Endothelial cell of umbilical vein (primary cell): ENCODE data around the gene L1CAM. TPM values are rescaled to one million over a fixed set of nuclear protein-coding genes. Genes with fewer than 3 reads are reported as not detected.

Experiments
- BruUV-seq: library from RNA; stranded (reverse); fragments of 400-500 nt; replicated peaks from 2 replicates; lab custom pipeline; 2021; lab: Mats Ljungman, UMichigan
- CTCF ChIA-PET: fragments of 300-600, 350-600 bp; sonication (Branson Sonifier 250); formaldehyde crosslinking; loops from one replicate; lab custom pipeline; 2021; ENCODE audit warnings: antibody characterized with exemption, inconsistent platforms; lab: Charles Lee
- POLR2A ChIA-PET: fragments of 300-600, 350-600 bp; sonication (Branson Sonifier 250); formaldehyde crosslinking; loops from one replicate; lab custom pipeline; 2021; ENCODE audit warnings: antibody characterized with exemption, inconsistent platforms; lab: Charles Lee
- DNase-seq: peaks from one replicate; pipeline ENCODE4 v3.0.0-alpha.2; 2011; ENCODE audit warnings: low read depth, low spot score
- FAIRE-seq: peaks from 2 replicates; lab custom pipeline; 2011; peaks lifted over from hg19 to GRCh38; lab: Jason Lieb, UNC
- H2AFZ ChIP-seq: 2 replicates; pipeline ENCODE4 v1.6.0; 2012; ENCODE audit warnings: low read depth, low read length, control low read depth, inconsistent platforms
- H3K27ac ChIP-seq: 2 replicates; pipeline ENCODE4 v1.5.1; 2011; ENCODE audit warnings: low read depth, mild to moderate bottlenecking, control low read depth, low read length, moderate library complexity; ENCODE audit not compliant: insufficient read depth
- H3K27me3 ChIP-seq, 2 experiments: 2 replicates each; pipeline versions ENCODE4 v1.6.0 to v1.6.1; 2011; ENCODE audit warnings: low read length in 2 of 2, mixed read lengths in 1 of 2; ENCODE audit not compliant: control insufficient read depth in 2 of 2, insufficient read depth in 2 of 2
- H3K36me3 ChIP-seq, 2 experiments: 2 replicates in 1 of 2; 3 replicates in 1 of 2; pipeline ENCODE4 v1.5.1; 2011; ENCODE audit warnings: low read length in 2 of 2, mild to moderate bottlenecking in 1 of 2, moderate library complexity in 1 of 2; ENCODE audit not compliant: control insufficient read depth in 2 of 2, insufficient read depth in 2 of 2; ENCODE audit errors: extremely low read depth in 1 of 2
- H3K4me1 ChIP-seq: 3 replicates; pipeline ENCODE4 v1.5.1; 2011; ENCODE audit warnings: mild to moderate bottlenecking, low read length; ENCODE audit not compliant: control insufficient read depth, insufficient read depth; ENCODE audit errors: extremely low read depth
- H3K4me2 ChIP-seq: 2 replicates; pipeline ENCODE4 v1.6.1; 2011; ENCODE audit warnings: low read length, control low read depth, mixed read lengths; ENCODE audit not compliant: insufficient read depth
- H3K4me3 ChIP-seq, 3 experiments: fragments of 200-600 bp in 1 of 3; sonication (generic), shearing (Covaris generic) in 1 of 3; replicated peaks in 1 of 3; 2 replicates each; pipeline ENCODE4 v1.5.1; 2011 to 2016; ENCODE audit warnings: control low read depth in 3 of 3, low read length in 3 of 3, mild to moderate bottlenecking in 2 of 3, inconsistent platforms in 1 of 3, low read depth in 1 of 3, moderate library complexity in 1 of 3; ENCODE audit not compliant: insufficient read depth in 1 of 3
- H3K79me2 ChIP-seq: 2 replicates; pipeline ENCODE4 v1.6.0; 2012; ENCODE audit warnings: low read length, inconsistent platforms; ENCODE audit not compliant: control insufficient read depth, insufficient read depth
- H3K9ac ChIP-seq: replicated peaks from 2 replicates; pipeline ENCODE3; 2011; ENCODE audit warnings: low read length, control low read depth; ENCODE audit not compliant: insufficient read depth; ENCODE audit errors: extremely low read depth
- H3K9me1 ChIP-seq: replicated peaks from 3 replicates; pipeline ENCODE4 v1.6.0; 2011; ENCODE audit warnings: mild to moderate bottlenecking, low read length; ENCODE audit not compliant: control insufficient read depth, insufficient read depth; ENCODE audit errors: extremely low read depth
- H3K9me3 ChIP-seq: replicated peaks from 2 replicates; pipeline ENCODE4 v1.5.1; 2012; ENCODE audit warnings: low read length, inconsistent platforms; ENCODE audit not compliant: control insufficient read depth, insufficient read depth
- H4K20me1 ChIP-seq: replicated peaks from 2 replicates; pipeline ENCODE3; 2011; ENCODE audit warnings: mild to moderate bottlenecking, low read length; ENCODE audit not compliant: control insufficient read depth, insufficient read depth; ENCODE audit errors: extremely low read depth
- CTCF ChIP-seq, 2 donors: IDR thresholded peaks; 1 replicate in 1 of 2; 2 replicates in 1 of 2; pipeline ENCODE4 v1.5.1; 2011; ENCODE audit warnings: low read length in 2 of 2, mild to moderate bottlenecking in 2 of 2, moderate library complexity in 2 of 2, control low read depth in 1 of 2, inconsistent platforms in 1 of 2, low read depth in 1 of 2; ENCODE audit not compliant: insufficient read depth in 1 of 2; ENCODE audit errors: extremely low read depth in 1 of 2
- EZH2 ChIP-seq: IDR thresholded peaks from 2 replicates; pipeline ENCODE4 v1.6.1; 2012; ENCODE audit warnings: borderline replicate concordance, low read depth, mild to moderate bottlenecking, moderate library complexity, low read length, inconsistent platforms; ENCODE audit not compliant: severe bottlenecking
- FOS ChIP-seq: IDR thresholded peaks from 2 replicates; pipeline ENCODE4 v1.6.1; 2011; ENCODE audit warnings: mild to moderate bottlenecking, low read length, moderate library complexity, borderline replicate concordance; ENCODE audit not compliant: insufficient read depth
- GATA2 ChIP-seq: IDR thresholded peaks from 2 replicates; pipeline ENCODE4 v1.7.0; 2011; ENCODE audit warnings: low read depth, mild to moderate bottlenecking, moderate library complexity, mixed read lengths, low read length; ENCODE audit not compliant: insufficient read length, insufficient read depth
- JUN ChIP-seq: IDR thresholded peaks from 2 replicates; pipeline ENCODE4 v1.6.1; 2011; ENCODE audit warnings: borderline replicate concordance, low read depth; ENCODE audit not compliant: insufficient read length, insufficient read depth
- MAX ChIP-seq: IDR thresholded peaks from 2 replicates; pipeline ENCODE4 v1.6.1; 2011; ENCODE audit not compliant: insufficient read depth, insufficient read length
- MYC ChIP-seq: IDR thresholded peaks from one replicate; pipeline ENCODE4 v1.6.1; 2011; ENCODE audit warnings: mild to moderate bottlenecking, low read depth, low read length
- POLR2A ChIP-seq: IDR thresholded peaks from 2 replicates; pipeline ENCODE4 v1.6.1; 2012; ENCODE audit warnings: low read depth, mild to moderate bottlenecking, control low read depth, low read length
- POLR2AphosphoS5 ChIP-seq: IDR thresholded peaks from 2 replicates; pipeline ENCODE4 v1.6.1; 2012; ENCODE audit warnings: low read depth, mild to moderate bottlenecking, control low read depth, low read length, moderate library complexity; ENCODE audit not compliant: insufficient read depth
- dilution Hi-C: fragments of 300-500 bp; cut with MboI; formaldehyde crosslinking; loops from one replicate; pipeline ENCODE4 v1.15.0; 2019; ENCODE audit warnings: low sequenced_read_pairs; ENCODE audit not compliant: extremely low pct_ligation_motif_present
- intact Hi-C: fragments of 100-400 bp; cut with micrococcal nuclease; formaldehyde crosslinking; loops from one replicate; pipeline ENCODE4 v1.10.0; 2022
- polyA plus RNA-seq, 4 experiments: library from polyadenylated mRNA; depleted of rRNA in 3 of 4; stranded (reverse) in 3 of 4; unstranded in 1 of 4; fragments of >200 nt; gene quantifications; 2 replicates each; pipeline versions ENCODE4 v1.2.1 to v1.2.3, GENCODE V29; 2011 to 2012; ENCODE audit warnings: missing spikeins in 1 of 4
- total RNA-seq: library from RNA; stranded (reverse); gene quantifications from 2 replicates; pipeline ENCODE4 v1.2.3, GENCODE V29; 2021

The L1CAM gene
- total and polyA plus RNA-seq, 2 donors (not counting 3 experiments of a cell fraction or from before 2014, with no cell fraction given): 0.01 TPM; not detected in 1

- Histone ChIP-seq H3K9me3 (no peaks in the 10 kb centered on the region), H3K79me2 (no peaks in the 10 kb centered on the region), H3K4me2 (no peak overlapping the region), H4K20me1 (no peaks in the 10 kb centered on the region), H3K9me1 (no peaks in the 10 kb centered on the region), H3K36me3 (no peaks in the 10 kb centered on the region), H3K27me3 (peaks cover 28 to 38% of the 10 kb centered on the region in 2 experiments), H2AFZ (no peak overlapping the region), H3K4me3 (no peak overlapping the region), H3K4me1 (no peaks in the 10 kb centered on the region), H3K27ac (no peak overlapping the region), H3K9ac (no peak overlapping the region)
- TF ChIP-seq GATA2: no peak
- no peak for TF ChIP-seq JUN
- no peak for TF ChIP-seq POLR2A
- TF ChIP-seq CTCF (IDR thresholded peaks at IDR 0.05; ENCODE audit: extremely low read depth in 1 of 2, insufficient read depth in 1 of 2, low read depth in 1 of 2, low read length in 2 of 2): no peak
- TF ChIP-seq MAX: no peak
- no peak for TF ChIP-seq POLR2AphosphoS5
- no peak for TF ChIP-seq EZH2
- no peak for TF ChIP-seq FOS
- no peak for TF ChIP-seq MYC
- DNase-seq (no peak), FAIRE-seq (no peak)
- ChIA-PET POLR2A (no interaction called here), CTCF (no interaction called here)
- intact Hi-C loops: no loop called here
- dilution Hi-C loops: no loop called here
- no TSS peak for BruUV-seq
These were observed 59.0 kb downstream of the L1CAM start for GRCh38 chrX:153827016-153827415.
